Esophagus squamous epithelium (tissue), 4 donors: ENCODE results near the gene PPP2R1B.

Experiments
- POLR2A ChIP-seq, 4 donors: fragments of 450-650 bp; IDR thresholded peaks; one replicate each; pipeline ENCODE4 v1.6.1; 2017; ENCODE audit warnings: antibody characterized with exemption in 4 of 4, mild to moderate bottlenecking in 4 of 4, moderate library complexity in 3 of 4
- TF ChIP-seq, protein P1 (sequence below), 6 experiments: fragments of 450-650 bp in 4 of 6; fragments of 200-600 bp in 2 of 6; sonication (generic) in 2 of 6; IDR thresholded peaks; one replicate each; pipeline ENCODE4 v1.5.1; 2016 to 2019; ENCODE audit warnings: antibody characterized with exemption in 6 of 6, mild to moderate bottlenecking in 4 of 6, moderate library complexity in 4 of 6

DNA sequence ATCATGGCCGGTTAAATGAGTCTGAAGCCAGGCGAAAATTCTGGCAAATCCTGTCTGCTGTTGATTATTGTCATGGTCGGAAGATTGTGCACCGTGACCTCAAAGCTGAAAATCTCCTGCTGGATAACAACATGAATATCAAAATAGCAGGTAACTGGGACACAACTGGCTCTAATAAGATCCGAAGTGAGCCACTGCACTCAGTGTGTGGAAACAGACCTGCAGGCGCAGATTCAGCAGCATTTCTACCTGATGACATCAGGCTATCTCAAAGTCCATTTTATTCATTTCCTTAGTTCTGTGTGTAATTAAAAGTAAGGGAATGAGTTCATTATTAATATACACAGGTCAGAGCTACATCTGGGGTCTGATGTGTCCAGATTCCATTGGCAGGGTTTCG lies 78.2 kb downstream of the PPP2R1B start:
- TF ChIP-seq, protein P1, sequence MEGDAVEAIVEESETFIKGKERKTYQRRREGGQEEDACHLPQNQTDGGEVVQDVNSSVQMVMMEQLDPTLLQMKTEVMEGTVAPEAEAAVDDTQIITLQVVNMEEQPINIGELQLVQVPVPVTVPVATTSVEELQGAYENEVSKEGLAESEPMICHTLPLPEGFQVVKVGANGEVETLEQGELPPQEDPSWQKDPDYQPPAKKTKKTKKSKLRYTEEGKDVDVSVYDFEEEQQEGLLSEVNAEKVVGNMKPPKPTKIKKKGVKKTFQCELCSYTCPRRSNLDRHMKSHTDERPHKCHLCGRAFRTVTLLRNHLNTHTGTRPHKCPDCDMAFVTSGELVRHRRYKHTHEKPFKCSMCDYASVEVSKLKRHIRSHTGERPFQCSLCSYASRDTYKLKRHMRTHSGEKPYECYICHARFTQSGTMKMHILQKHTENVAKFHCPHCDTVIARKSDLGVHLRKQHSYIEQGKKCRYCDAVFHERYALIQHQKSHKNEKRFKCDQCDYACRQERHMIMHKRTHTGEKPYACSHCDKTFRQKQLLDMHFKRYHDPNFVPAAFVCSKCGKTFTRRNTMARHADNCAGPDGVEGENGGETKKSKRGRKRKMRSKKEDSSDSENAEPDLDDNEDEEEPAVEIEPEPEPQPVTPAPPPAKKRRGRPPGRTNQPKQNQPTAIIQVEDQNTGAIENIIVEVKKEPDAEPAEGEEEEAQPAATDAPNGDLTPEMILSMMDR (IDR thresholded peaks at IDR 0.05): no peak
- TF ChIP-seq POLR2A (IDR thresholded peaks at IDR 0.05): no peak
